Upper lobe of left lung (tissue), 4 donors: ENCODE results near the gene ZNF316.

Source experiments
- CTCF ChIP-seq, 6 experiments: fragments of 450-650 bp in 4 of 6; fragments of 200-600 bp in 2 of 6; sonication (generic) in 2 of 6; IDR thresholded peaks; one replicate each; pipeline ENCODE4 v1.5.1; 2016 to 2019; ENCODE audit warnings: antibody characterized with exemption in 6 of 6
- EP300 ChIP-seq, 4 donors: sonication (generic); formaldehyde crosslinking; IDR thresholded peaks; one replicate each; pipeline ENCODE4 v1.5.1; 2017; ENCODE audit warnings: antibody characterized with exemption in 4 of 4, control low read depth in 2 of 4
- POLR2A ChIP-seq, 4 donors: fragments of 450-650 bp; IDR thresholded peaks; one replicate each; pipeline ENCODE4 v1.5.1; 2016 to 2017; ENCODE audit warnings: antibody characterized with exemption in 4 of 4, mild to moderate bottlenecking in 2 of 4
- POLR2AphosphoS5 ChIP-seq, 2 donors: sonication (generic); formaldehyde crosslinking; IDR thresholded peaks; one replicate each; pipeline ENCODE4 v1.5.1; 2017; ENCODE audit warnings: antibody characterized with exemption in 2 of 2

GRCh38 chr7:6680146-6680545 lies 43.0 kb downstream of the ZNF316 start:
- no peak for TF ChIP-seq CTCF (IDR thresholded peaks at IDR 0.05)
- no peak for TF ChIP-seq POLR2A (IDR thresholded peaks at IDR 0.05)
- no peak for TF ChIP-seq EP300 (IDR thresholded peaks at IDR 0.05)
- TF ChIP-seq POLR2AphosphoS5 (IDR thresholded peaks at IDR 0.05), result no peak
